Neural progenitor cell (in vitro differentiated cells): ENCODE results near the gene TMEM35B.

Experiments used
- EZH2 ChIP-seq: fragments of 200-600 bp; sonication (generic); IDR thresholded peaks from 2 replicates; pipeline ENCODE4 v1.6.1; 2017; ENCODE audit warnings: antibody characterized with exemption, mild to moderate bottlenecking, moderate library complexity
- TF ChIP-seq, protein P1 (sequence below): fragments of 200-600 bp; sonication (generic); IDR thresholded peaks from 2 replicates; pipeline ENCODE4 v1.5.1; 2017; ENCODE audit warnings: antibody characterized with exemption, mild to moderate bottlenecking

DNA sequence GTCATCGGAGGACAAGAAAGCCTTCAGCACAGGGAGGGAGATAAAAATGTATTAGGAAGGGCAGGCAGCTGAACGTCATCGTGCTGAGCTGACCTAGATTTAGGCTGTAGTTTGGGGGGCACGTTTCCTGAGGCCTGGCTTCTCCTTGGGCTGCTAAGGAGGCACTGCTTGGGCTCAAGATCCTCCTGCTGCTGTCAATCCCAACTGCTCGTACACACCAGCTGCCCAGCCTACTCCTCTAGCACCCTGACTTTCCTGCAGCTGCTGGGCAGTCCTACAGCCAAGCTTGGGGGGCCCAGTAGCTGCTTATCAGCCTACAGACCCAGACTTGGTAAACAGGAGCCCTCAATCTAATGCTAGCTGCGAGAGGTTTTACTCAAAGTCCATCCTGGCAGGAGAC, 6.2 kb downstream of the TMEM35B start:
- TF ChIP-seq, protein P1, sequence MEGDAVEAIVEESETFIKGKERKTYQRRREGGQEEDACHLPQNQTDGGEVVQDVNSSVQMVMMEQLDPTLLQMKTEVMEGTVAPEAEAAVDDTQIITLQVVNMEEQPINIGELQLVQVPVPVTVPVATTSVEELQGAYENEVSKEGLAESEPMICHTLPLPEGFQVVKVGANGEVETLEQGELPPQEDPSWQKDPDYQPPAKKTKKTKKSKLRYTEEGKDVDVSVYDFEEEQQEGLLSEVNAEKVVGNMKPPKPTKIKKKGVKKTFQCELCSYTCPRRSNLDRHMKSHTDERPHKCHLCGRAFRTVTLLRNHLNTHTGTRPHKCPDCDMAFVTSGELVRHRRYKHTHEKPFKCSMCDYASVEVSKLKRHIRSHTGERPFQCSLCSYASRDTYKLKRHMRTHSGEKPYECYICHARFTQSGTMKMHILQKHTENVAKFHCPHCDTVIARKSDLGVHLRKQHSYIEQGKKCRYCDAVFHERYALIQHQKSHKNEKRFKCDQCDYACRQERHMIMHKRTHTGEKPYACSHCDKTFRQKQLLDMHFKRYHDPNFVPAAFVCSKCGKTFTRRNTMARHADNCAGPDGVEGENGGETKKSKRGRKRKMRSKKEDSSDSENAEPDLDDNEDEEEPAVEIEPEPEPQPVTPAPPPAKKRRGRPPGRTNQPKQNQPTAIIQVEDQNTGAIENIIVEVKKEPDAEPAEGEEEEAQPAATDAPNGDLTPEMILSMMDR, result no peak
- no peak for TF ChIP-seq EZH2
